SK-N-MC (cell line): ENCODE measurements around the gene OSBPL1A.

Source experiments
- DNase-seq: peaks from one replicate; pipeline ENCODE4 v3.0.0-alpha.2; 2011; ENCODE audit warnings: low read depth, low spot score
- H3K27ac ChIP-seq: fragments of 200-600 bp; sonication (generic); 2 replicates; pipeline ENCODE4 v1.5.1; 2016; ENCODE audit warnings: mixed run types
- H3K36me3 ChIP-seq: fragments of 200-600 bp; sonication (generic); 2 replicates; pipeline ENCODE4 v1.6.1; 2017; ENCODE audit warnings: antibody characterized with exemption, low read length, mixed read lengths; ENCODE audit not compliant: insufficient read depth
- H3K4me3 ChIP-seq: fragments of 200-600 bp; sonication (generic); 2 replicates; pipeline ENCODE4 v1.5.1; 2016
- H3K9ac ChIP-seq: fragments of 200-600 bp; sonication (generic); 2 replicates; pipeline ENCODE4 v1.8.0; 2017; ENCODE audit warnings: mixed run types, mixed read lengths; ENCODE audit not compliant: insufficient read length
- H3K9me3 ChIP-seq: fragments of 200-600 bp; sonication (generic); 2 replicates; pipeline ENCODE4 v1.6.1; 2017; ENCODE audit warnings: low read depth, mild to moderate bottlenecking, antibody characterized with exemption, low read length, moderate library complexity, mixed read lengths
- EZH2 ChIP-seq: fragments of 200-600 bp; sonication (generic); IDR thresholded peaks from one replicate; pipeline ENCODE4 v1.6.1; 2017; ENCODE audit warnings: antibody characterized with exemption
- FOXP2 ChIP-seq: optimal IDR thresholded peaks from 2 replicates; pipeline ENCODE3; 2011; ENCODE audit warnings: mild to moderate bottlenecking, moderate library complexity; ENCODE audit not compliant: insufficient read depth; ENCODE audit errors: extremely low read length, control extremely low read depth
- POLR2AphosphoS5 ChIP-seq: IDR thresholded peaks from 2 replicates; pipeline ENCODE4 v1.6.1; 2012; ENCODE audit warnings: mild to moderate bottlenecking, low read depth, low read length, borderline replicate concordance

Gene OSBPL1A

DNA sequence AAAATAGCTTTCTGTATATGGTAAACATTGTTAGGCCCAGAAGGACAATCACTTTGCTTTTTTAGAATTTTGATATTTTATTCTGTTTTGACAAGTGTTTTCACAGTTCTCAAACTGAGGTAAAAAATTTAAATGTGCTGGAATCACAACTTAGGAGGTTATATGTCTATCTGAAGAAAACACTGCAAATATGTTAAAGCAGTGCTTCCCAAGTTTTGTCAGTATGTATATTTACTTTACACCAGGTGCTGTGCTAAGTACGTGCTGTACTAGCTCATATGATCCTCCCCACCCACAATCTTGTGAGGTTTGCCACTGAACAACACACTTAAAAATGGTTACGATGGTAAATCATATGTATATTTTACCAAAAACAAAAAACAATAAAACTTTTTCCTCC lies 134.6 kb downstream of the OSBPL1A start:
- no peak overlapping the region for H3K9ac ChIP-seq
- DNase-seq, result no peak
- no peak overlapping the region for H3K4me3 ChIP-seq
- TF ChIP-seq POLR2AphosphoS5 (no peak), EZH2 (no peak), FOXP2 (no peak)
- no peaks in the 10 kb centered on the region for H3K9me3 ChIP-seq
- no peak overlapping the region for H3K27ac ChIP-seq
- H3K36me3 ChIP-seq, result no peaks in the 10 kb centered on the region

- no peak for TF ChIP-seq FOXP2
- TF ChIP-seq POLR2AphosphoS5, result no peak
- TF ChIP-seq EZH2, result no peak
- Histone ChIP-seq H3K36me3 (no peaks in the 10 kb centered on the region), H3K4me3 (no peak overlapping the region), H3K9ac (no peak overlapping the region), H3K27ac (no peak overlapping the region), H3K9me3 (no peaks in the 10 kb centered on the region)
- DNase-seq, result no peak
Observed at GRCh38 chr18:24262087-24262486, 135.5 kb downstream of the OSBPL1A start.

GRCh38 chr18:24259869-24260641 lies 137.6 kb downstream of the OSBPL1A start:
- no peak overlapping the region for H3K4me3 ChIP-seq
- no peak overlapping the region for H3K9ac ChIP-seq
- no peak for DNase-seq

GRCh38 chr18:24254071-24254470 lies 143.6 kb downstream of the OSBPL1A start:
- no peaks in the 10 kb centered on the region for H3K36me3 ChIP-seq
- DNase-seq, result no peak
- no peak overlapping the region for H3K27ac ChIP-seq
- no peak overlapping the region for H3K4me3 ChIP-seq
- no peaks in the 10 kb centered on the region for H3K9me3 ChIP-seq
- no peak overlapping the region for H3K9ac ChIP-seq
- no peak for TF ChIP-seq POLR2AphosphoS5
- TF ChIP-seq FOXP2, result no peak

More at GRCh38 chr18:24259869-24260641, 137.6 kb downstream of the OSBPL1A start:
- no peaks in the 10 kb centered on the region for H3K9me3 ChIP-seq
- no peaks in the 10 kb centered on the region for H3K36me3 ChIP-seq
- H3K27ac ChIP-seq, result no peak overlapping the region
- no peak for TF ChIP-seq EZH2
- TF ChIP-seq FOXP2, result no peak
- TF ChIP-seq POLR2AphosphoS5, result no peak

DNA sequence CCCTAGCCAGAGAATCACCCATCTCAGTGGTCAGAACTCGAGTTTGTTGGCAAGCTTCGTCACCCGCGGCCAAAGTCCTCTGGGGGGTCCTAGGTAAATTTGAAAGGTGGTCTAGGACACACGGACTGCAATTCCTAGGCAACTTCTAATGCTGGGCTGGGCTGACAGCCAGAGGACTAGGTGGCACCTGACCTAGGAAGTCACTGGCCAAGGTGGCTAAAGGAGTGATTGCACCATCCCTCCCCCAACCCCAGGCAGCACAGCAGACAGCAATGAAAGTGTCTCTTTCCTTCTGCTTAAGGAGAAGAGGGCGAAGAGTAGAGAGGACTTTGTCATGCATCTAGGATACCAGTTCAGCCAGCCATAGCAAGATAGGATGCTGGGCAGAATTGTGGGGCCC lies 147.9 kb downstream of the OSBPL1A start:
- Histone ChIP-seq H3K4me3 (no peak overlapping the region), H3K27ac (no peak overlapping the region), H3K9me3 (no peaks in the 10 kb centered on the region), H3K36me3 (no peaks in the 10 kb centered on the region), H3K9ac (no peak overlapping the region)
- no peak for DNase-seq
- TF ChIP-seq FOXP2 (no peak), EZH2 (no peak), POLR2AphosphoS5 (no peak)

- Histone ChIP-seq H3K4me3 (no peak overlapping the region), H3K9ac (no peak overlapping the region), H3K36me3 (no peaks in the 10 kb centered on the region), H3K9me3 (no peaks in the 10 kb centered on the region), H3K27ac (no peak overlapping the region)
- no peak for DNase-seq
- no peak for TF ChIP-seq POLR2AphosphoS5
Observed at GRCh38 chr18:24248359-24248758, 149.3 kb downstream of the OSBPL1A start.

- no peak for DNase-seq
Observed at GRCh38 chr18:24246143-24246542, 151.5 kb downstream of the OSBPL1A start.

DNA sequence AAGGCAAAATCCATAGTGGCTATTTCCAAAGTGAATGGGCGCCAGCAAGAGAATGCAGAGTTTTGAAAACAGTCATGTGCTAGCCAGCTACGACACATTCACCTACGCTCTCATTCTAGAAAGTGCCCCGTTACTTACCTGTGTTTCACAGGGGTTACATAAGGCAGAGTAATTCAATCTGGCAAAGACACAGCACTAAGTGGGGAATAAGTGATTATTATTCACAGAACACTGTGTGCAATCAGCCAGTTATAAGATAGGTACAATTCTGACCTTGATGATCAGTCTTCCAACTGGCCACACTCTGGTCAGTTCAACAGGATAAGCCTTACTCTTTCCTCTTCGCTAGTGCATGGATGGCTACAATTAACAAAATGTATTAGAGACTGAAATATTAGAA lies 152.9 kb downstream of the OSBPL1A start:
- no peak overlapping the region for H3K4me3 ChIP-seq
- no peak for DNase-seq
- H3K27ac ChIP-seq, result no peak overlapping the region
- H3K36me3 ChIP-seq, result no peaks in the 10 kb centered on the region
- no peaks in the 10 kb centered on the region for H3K9me3 ChIP-seq
- no peak overlapping the region for H3K9ac ChIP-seq
- TF ChIP-seq FOXP2 (no peak), POLR2AphosphoS5 (no peak), EZH2 (no peak)

More at GRCh38 chr18:24246143-24246542, 151.5 kb downstream of the OSBPL1A start:
- Histone ChIP-seq H3K27ac (no peak overlapping the region), H3K36me3 (no peaks in the 10 kb centered on the region), H3K9me3 (no peaks in the 10 kb centered on the region), H3K9ac (no peak overlapping the region), H3K4me3 (no peak overlapping the region)
- TF ChIP-seq EZH2 (no peak), FOXP2 (no peak), POLR2AphosphoS5 (no peak)

GRCh38 chr18:24243677-24244076 lies 153.9 kb downstream of the OSBPL1A start:
- Histone ChIP-seq H3K27ac (no peak overlapping the region), H3K9me3 (no peaks in the 10 kb centered on the region)
- no peak for TF ChIP-seq FOXP2
- no peak for TF ChIP-seq EZH2
- TF ChIP-seq POLR2AphosphoS5, result no peak

More at GRCh38 chr18:24243677-24244076, 153.9 kb downstream of the OSBPL1A start:
- DNase-seq, result no peak
- H3K4me3 ChIP-seq, result no peak overlapping the region
- H3K9ac ChIP-seq, result no peak overlapping the region
- no peaks in the 10 kb centered on the region; the same call in 1 of the 2 replicates for H3K36me3 ChIP-seq
